H9 (cell line): ENCODE results near the gene ZNF691. TPM values are rescaled to one million over a fixed set of nuclear protein-coding genes. Genes with fewer than 3 reads are reported as not detected.

Experiments
- total RNA-seq: library from RNA; stranded (reverse); gene quantifications from 2 replicates; pipeline ENCODE4 v1.2.1, GENCODE V29; 2021

ZNF691 gene
- total RNA-seq, 1 experiment from 2014 or later, result 20.1 TPM

Other genes starting within 250 kb of the ZNF691 start
- gene PPIH, start 188.2 kb upstream of the ZNF691 start, total RNA-seq, result 87.5 and 89.3 TPM in 2 replicates
- gene YBX1, start 164.2 kb upstream of the ZNF691 start, total RNA-seq, result 1,019 and 1,029 TPM in 2 replicates
- 11.1 and 12.5 TPM in 2 replicates for gene CLDN19, start 106.4 kb upstream of the ZNF691 start, total RNA-seq
- gene P3H1, start 79.6 kb upstream of the ZNF691 start, total RNA-seq, result 43.3 and 47.1 TPM in 2 replicates
- 6.1 and 7.7 TPM in 2 replicates for gene C1orf50, start 79.4 kb upstream of the ZNF691 start, total RNA-seq
- 0.17 and 0.44 TPM in 2 replicates for gene TMEM269, start 61.6 kb upstream of the ZNF691 start, total RNA-seq
- gene ERMAP, start 29.5 kb upstream of the ZNF691 start, total RNA-seq, result 4.3 and 4.5 TPM in 2 replicates
- 37.9 and 41.3 TPM in 2 replicates for gene SVBP, start 29.2 kb upstream of the ZNF691 start, total RNA-seq
- 186 and 187 TPM in 2 replicates for gene SLC2A1, start 112.3 kb downstream of the ZNF691 start, total RNA-seq